Measurements from ENCODE around the gene MSH3. TPM values are rescaled to one million over a fixed set of nuclear protein-coding genes. Genes with fewer than 3 reads are reported as not detected.

MSH3 gene
- total RNA-seq, 1 donor from 2014 or later = 15.4 TPM

DNA sequence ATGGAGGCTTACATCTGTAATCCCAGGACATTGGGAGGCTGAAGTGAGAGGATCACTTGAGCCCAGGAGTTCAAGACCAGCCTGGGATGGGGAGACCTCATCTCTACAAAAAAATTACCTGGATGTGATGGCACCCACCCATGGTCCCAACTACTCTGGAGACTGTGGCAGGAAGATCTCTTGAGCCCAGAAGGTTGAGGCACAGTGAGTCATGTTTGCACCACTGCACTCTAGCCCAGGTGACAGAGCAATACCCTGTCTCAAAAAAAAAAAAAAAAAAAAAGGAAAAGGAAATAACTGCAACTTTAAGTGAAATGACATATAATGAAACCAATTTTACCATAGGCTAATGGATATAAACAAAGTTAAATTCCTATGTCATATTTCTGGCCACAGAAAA, 152.5 kb downstream of the MSH3 start:
- no peak overlapping the region for H3K4me3 Mint-ChIP-seq (ENCODE audit: unreplicated experiment)

DNA sequence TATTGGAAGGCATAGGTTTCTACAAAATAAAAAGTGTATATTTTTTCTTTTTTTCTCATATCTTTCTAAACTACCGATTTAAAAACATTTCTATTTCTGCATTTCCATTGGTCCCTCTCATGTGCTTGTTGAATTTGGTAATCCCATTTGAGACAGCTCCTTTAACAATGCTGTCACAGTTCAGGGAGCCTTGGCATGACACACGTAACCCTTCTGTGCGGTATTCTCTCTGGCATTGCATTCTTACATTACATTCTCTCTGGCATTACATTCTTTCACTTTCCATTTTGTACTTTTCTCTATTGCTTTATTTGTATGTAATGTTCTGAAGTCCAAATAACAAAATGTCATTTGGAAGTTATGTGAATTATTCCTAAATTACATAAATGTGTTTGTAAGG, 155.0 kb downstream of the MSH3 start:
- Histone ChIP-seq H3K79me2 (ENCODE audit: insufficient read depth, low read length) (no peaks in the 10 kb centered on the region), H3K4me2 (ENCODE audit: low read length) (no peak overlapping the region), H3K4me3 (ENCODE audit: insufficient read depth, low read depth, low read length) (no peak overlapping the region), H4K20me1 (ENCODE audit: insufficient read depth, low read length) (no peaks in the 10 kb centered on the region), H3K9me3 (ENCODE audit: insufficient read depth, low read depth, low read length) (no peaks in the 10 kb centered on the region), H2AFZ (ENCODE audit: low read depth, low read length) (no peak overlapping the region), H3K36me3 (ENCODE audit: insufficient read depth, low read length) (peaks cover 4% of the 10 kb centered on the region), H3K27me3 (ENCODE audit: insufficient read depth, low read length) (no peaks in the 10 kb centered on the region), H3K4me1 (ENCODE audit: insufficient read depth, low read length) (no peaks in the 10 kb centered on the region), H3K9ac (ENCODE audit: low read length) (no peak overlapping the region), H3K27ac (ENCODE audit: low read depth, low read length) (no peak overlapping the region)
- no peaks in the 10 kb centered on the region for H3K27me3 Mint-ChIP-seq (ENCODE audit: low read depth, unreplicated experiment)
- FAIRE-seq (no peak), DNase-seq (ENCODE audit: low read depth) (no peak)
- no peaks in the 10 kb centered on the region for H3K4me1 Mint-ChIP-seq (ENCODE audit: low read depth, unreplicated experiment)
- TF ChIP-seq, protein P1, sequence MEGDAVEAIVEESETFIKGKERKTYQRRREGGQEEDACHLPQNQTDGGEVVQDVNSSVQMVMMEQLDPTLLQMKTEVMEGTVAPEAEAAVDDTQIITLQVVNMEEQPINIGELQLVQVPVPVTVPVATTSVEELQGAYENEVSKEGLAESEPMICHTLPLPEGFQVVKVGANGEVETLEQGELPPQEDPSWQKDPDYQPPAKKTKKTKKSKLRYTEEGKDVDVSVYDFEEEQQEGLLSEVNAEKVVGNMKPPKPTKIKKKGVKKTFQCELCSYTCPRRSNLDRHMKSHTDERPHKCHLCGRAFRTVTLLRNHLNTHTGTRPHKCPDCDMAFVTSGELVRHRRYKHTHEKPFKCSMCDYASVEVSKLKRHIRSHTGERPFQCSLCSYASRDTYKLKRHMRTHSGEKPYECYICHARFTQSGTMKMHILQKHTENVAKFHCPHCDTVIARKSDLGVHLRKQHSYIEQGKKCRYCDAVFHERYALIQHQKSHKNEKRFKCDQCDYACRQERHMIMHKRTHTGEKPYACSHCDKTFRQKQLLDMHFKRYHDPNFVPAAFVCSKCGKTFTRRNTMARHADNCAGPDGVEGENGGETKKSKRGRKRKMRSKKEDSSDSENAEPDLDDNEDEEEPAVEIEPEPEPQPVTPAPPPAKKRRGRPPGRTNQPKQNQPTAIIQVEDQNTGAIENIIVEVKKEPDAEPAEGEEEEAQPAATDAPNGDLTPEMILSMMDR (IDR thresholded peaks at IDR 0.05; ENCODE audit: insufficient read depth, low read depth, low read length) = no peak
- no peak for TF ChIP-seq EZH2 (IDR thresholded peaks at IDR 0.05; ENCODE audit: insufficient read depth, low read length)
- no peak overlapping the region for H3K4me3 Mint-ChIP-seq (ENCODE audit: unreplicated experiment)
- peaks cover 4% of the 10 kb centered on the region for H3K9me3 Mint-ChIP-seq (ENCODE audit: unreplicated experiment)
- H3K36me3 Mint-ChIP-seq (ENCODE audit: low read depth, unreplicated experiment) = peaks cover 3% of the 10 kb centered on the region
- no peak overlapping the region for H3K27ac Mint-ChIP-seq (ENCODE audit: unreplicated experiment)

More for the DNA sequence above, 152.5 kb downstream of the MSH3 start:
- Histone ChIP-seq H3K36me3 (ENCODE audit: insufficient read depth, low read length) (no peaks in the 10 kb centered on the region), H3K79me2 (ENCODE audit: insufficient read depth, low read length) (no peaks in the 10 kb centered on the region), H3K9ac (ENCODE audit: low read length) (no peak overlapping the region), H3K9me3 (ENCODE audit: insufficient read depth, low read depth, low read length) (no peaks in the 10 kb centered on the region), H3K4me1 (ENCODE audit: insufficient read depth, low read length) (no peaks in the 10 kb centered on the region), H4K20me1 (ENCODE audit: insufficient read depth, low read length) (no peaks in the 10 kb centered on the region), H3K4me2 (ENCODE audit: low read length) (no peak overlapping the region), H3K27ac (ENCODE audit: low read depth, low read length) (no peak overlapping the region), H2AFZ (ENCODE audit: low read depth, low read length) (no peak overlapping the region), H3K27me3 (ENCODE audit: insufficient read depth, low read length) (no peaks in the 10 kb centered on the region), H3K4me3 (ENCODE audit: insufficient read depth, low read depth, low read length) (no peak overlapping the region)
- H3K27ac Mint-ChIP-seq (ENCODE audit: unreplicated experiment) = no peak overlapping the region
- H3K4me1 Mint-ChIP-seq (ENCODE audit: low read depth, unreplicated experiment) = no peaks in the 10 kb centered on the region
- DNase-seq (ENCODE audit: low read depth) (no peak), FAIRE-seq (no peak)
- H3K27me3 Mint-ChIP-seq (ENCODE audit: low read depth, unreplicated experiment) = no peaks in the 10 kb centered on the region
- H3K36me3 Mint-ChIP-seq (ENCODE audit: low read depth, unreplicated experiment) = peaks cover 17% of the 10 kb centered on the region
- H3K9me3 Mint-ChIP-seq (ENCODE audit: unreplicated experiment) = peaks cover 8% of the 10 kb centered on the region
- no peak for TF ChIP-seq EZH2 (IDR thresholded peaks at IDR 0.05; ENCODE audit: insufficient read depth, low read length)
- TF ChIP-seq, protein P1 (IDR thresholded peaks at IDR 0.05; ENCODE audit: insufficient read depth, low read depth, low read length) = no peak

DNA sequence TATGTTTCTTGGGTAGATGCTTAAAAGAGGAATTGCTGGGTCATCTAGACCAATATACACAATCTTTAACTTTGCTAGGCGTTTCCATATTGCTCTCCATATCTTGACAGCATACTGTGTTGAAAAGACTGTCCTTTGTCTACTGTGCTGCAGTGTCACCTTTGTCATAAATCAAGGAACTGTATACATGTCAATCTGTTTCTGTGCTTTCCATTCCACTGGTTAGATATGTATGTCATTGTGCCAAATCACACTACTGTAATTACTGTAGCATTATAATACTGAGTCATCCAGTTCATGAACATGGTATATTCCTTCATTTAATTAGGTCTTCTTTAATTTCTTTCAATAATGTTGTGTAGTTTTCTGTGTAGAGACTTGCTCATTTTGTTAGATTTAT, 156.0 kb downstream of the MSH3 start:
- H3K4me2 ChIP-seq (ENCODE audit: low read length) = no peak overlapping the region
- TF ChIP-seq, protein P1 (IDR thresholded peaks at IDR 0.05; ENCODE audit: insufficient read depth, low read depth, low read length) = no peak
- TF ChIP-seq EZH2 (IDR thresholded peaks at IDR 0.05; ENCODE audit: insufficient read depth, low read length) = no peak
- FAIRE-seq (no peak), DNase-seq (ENCODE audit: low read depth) (no peak)
- H3K4me3 ChIP-seq (ENCODE audit: insufficient read depth, low read depth, low read length) = no peak overlapping the region
- Mint-ChIP-seq H3K36me3 (ENCODE audit: low read depth, unreplicated experiment) (peaks cover 1% of the 10 kb centered on the region), H3K27ac (ENCODE audit: unreplicated experiment) (no peak overlapping the region), H3K4me3 (ENCODE audit: unreplicated experiment) (no peak overlapping the region), H3K27me3 (ENCODE audit: low read depth, unreplicated experiment) (no peaks in the 10 kb centered on the region), H3K9me3 (ENCODE audit: unreplicated experiment) (no peaks in the 10 kb centered on the region), H3K4me1 (ENCODE audit: low read depth, unreplicated experiment) (no peaks in the 10 kb centered on the region)
- H3K36me3 ChIP-seq (ENCODE audit: insufficient read depth, low read length) = peaks cover 9% of the 10 kb centered on the region
- no peaks in the 10 kb centered on the region for H3K27me3 ChIP-seq (ENCODE audit: insufficient read depth, low read length)
- no peak overlapping the region for H3K9ac ChIP-seq (ENCODE audit: low read length)
- no peaks in the 10 kb centered on the region for H3K79me2 ChIP-seq (ENCODE audit: insufficient read depth, low read length)
- H3K9me3 ChIP-seq (ENCODE audit: insufficient read depth, low read depth, low read length) = no peaks in the 10 kb centered on the region
- H3K4me1 ChIP-seq (ENCODE audit: insufficient read depth, low read length) = no peaks in the 10 kb centered on the region
- H3K27ac ChIP-seq (ENCODE audit: low read depth, low read length) = no peak overlapping the region
- no peaks in the 10 kb centered on the region for H4K20me1 ChIP-seq (ENCODE audit: insufficient read depth, low read length)
- no peak overlapping the region for H2AFZ ChIP-seq (ENCODE audit: low read depth, low read length)
